NCI-H446 treated with DMSO at 0.1 percent for 48 hours (cell line): Measurements from ENCODE around the gene GM2A.
A peak's percentile ranks its signal among the peaks of the same experiment; 100 is the strongest.
"Not testable (repeated sequence)": the region's sequence is repeated elsewhere in the genome, so short reads cannot be mapped to it uniquely, and the experiment has no call there.

Experiments used
- DNase-seq: peaks from one replicate; lab custom pipeline; 2025; lab: John Stamatoyannopoulos, UW

The GM2A gene

DNA sequence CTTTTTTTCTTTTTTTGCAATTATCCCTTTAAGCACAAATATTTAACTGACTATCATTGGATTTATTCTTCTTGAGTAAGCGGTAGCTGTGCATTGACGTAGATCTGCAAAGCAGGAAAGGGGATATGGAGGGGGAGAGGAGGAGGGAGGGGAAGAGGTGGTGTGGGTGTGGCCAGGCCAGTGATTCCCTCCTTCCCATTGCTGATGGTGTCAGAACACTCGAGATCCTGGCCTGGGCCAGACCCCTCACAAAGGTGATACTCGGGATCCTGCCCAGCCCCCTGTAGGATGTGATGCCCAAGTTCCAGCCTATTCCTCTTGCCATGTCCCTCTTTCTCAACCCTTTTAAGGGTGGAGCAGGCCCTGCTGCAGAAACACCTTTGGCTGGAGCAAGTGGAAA, 40.6 kb downstream of the GM2A start:
- no peak for DNase-seq

GRCh38 chr5:151295138-151295537, 42.2 kb downstream of the GM2A start:
- DNase-seq, result no peak

DNA sequence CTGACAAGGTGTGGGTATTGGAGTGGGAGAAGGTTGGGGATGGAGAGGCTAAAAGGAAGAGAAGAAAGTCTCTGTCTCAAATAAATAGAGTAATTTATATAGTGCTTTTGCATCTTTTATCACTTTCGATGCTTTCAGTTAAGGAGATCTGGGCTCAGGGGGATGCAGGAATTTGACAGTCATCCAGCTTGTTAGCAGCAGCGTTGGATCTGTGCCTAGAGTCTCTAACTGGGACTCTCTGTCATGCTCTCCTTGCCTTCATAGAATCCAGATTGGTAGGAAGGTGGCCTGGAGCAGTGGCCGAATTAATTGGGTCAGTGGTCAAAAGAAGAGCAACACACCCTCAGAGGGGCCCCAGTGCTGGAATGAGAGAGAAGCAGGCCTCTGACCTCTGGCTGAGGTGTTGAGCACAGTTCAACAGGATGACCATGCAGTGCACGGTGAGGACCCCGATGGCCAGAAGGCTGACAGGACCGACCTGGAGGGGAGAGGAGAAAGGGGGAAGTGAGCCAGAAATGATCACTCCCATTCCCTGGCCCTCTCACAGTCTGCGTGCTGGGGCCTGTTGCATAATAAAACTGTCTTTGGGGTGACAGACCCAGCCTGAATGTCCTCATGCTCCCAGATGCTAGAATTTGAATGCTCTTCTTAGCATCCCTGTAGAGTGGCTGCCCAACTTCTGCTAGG, 42.9 kb downstream of the GM2A start:
- DNase-seq, result no peak

DNA sequence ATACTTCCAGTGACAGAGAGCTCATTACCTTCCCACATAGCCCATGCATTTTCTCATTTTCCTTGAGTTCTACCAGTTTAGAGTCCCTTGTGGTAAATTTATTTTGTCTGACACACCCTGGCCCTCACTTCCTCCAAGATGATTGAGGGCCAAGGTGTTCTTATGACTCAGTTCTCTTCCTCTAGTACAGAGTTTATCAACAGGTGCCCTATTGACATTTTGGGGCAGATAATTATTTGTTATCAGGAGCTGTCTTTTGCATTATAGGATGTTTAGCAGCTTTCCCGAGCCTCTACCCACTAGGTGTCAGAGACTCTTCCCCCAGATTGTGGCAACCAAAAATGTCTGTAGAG, 43.5 kb downstream of the GM2A start:
- no peak for DNase-seq

GRCh38 chr5:151296974-151297373, 44.0 kb downstream of the GM2A start:
- no peak for DNase-seq

DNA sequence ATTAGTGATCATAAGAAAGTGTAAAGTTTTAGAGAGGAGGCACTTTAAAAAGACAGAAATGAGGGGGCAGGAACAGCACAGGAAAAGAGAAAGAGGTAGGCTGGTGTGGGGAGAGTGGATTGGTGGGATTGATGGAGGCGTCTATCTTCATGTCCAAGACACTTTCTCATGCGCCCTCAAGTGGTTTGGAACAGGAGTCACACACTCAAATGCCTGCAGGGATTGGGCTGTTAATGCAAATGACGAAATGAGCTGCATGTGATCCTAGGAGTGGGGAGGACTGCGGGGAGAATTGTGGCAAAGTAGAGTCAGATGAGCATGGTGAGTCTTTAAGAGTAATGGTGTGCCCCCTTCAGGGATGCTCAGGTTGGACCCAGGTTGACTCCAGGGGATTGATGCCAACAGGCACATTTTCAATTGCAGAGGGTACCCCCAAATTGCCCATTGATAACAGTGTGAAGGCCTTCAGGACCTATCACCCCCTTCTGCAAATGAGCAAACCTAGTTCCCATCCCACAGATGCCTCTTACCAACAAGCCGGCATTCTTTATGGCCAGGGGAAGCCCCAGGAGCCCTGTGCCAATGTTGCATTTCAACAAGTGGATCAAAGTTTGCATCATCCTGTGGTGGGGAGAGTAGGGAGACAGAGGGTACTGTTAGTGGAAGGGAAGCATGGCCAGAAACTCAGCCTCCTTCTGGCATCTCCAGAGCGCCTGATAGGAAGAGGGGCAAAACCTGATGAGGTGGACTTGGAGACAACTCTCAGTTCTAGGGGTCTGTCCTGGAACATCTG, 45.3 kb downstream of the GM2A start:
- peak; percentile 3 for DNase-seq

DNA sequence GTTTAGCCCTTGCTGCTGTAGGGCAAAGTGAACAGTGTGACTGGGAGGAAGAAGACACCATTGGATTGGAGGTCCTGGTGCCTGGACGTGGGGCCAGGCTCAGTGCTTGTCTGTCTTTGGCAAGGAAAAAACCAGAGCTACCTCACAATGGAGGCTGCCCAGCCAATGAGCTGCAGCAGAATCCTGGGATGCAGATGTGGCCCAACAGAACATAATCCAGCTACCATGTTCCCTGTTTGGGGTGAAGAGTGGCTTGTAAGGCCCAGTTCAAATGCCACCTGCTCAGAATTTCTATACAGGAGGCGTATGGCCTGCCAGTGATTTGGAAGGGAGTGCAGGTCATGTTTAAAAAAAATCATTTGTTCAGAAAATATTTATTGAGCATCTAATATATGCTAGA, 50.7 kb downstream of the GM2A start, which contains the start of gene SLC36A3:
SLC36A3 (minus strand) TSS at position 101 of the 400 bp plus-strand sequence. CDS start 412 bp downstream, outside the sequence.
- DNase-seq, result no peak

- not testable (repeated sequence) for DNase-seq
Measured at GRCh38 chr5:151309266-151309665, 56.3 kb downstream of the GM2A start.

DNA sequence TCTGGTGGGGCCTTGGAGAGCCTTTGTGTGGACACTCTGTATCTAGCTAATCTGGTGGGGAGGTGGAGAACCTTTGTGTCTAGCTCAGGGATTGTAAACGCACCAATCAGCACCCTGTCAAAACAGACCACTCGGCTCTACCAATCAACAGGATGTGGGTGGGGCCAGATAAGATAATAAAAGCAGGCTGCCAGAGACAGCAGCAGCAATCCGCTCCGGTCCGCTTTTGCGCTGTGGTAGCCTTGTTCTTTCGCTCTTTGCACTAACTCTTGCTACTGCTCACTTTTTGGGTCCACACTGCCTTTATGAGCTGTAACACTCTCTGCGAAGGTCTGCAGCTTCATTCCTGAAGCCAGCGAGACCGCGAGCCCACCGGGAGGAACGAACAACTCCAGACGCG, 56.8 kb downstream of the GM2A start:
- not testable (repeated sequence) for DNase-seq

- no peak for DNase-seq
Measured at GRCh38 chr5:151310932-151311331, 57.9 kb downstream of the GM2A start.

DNA sequence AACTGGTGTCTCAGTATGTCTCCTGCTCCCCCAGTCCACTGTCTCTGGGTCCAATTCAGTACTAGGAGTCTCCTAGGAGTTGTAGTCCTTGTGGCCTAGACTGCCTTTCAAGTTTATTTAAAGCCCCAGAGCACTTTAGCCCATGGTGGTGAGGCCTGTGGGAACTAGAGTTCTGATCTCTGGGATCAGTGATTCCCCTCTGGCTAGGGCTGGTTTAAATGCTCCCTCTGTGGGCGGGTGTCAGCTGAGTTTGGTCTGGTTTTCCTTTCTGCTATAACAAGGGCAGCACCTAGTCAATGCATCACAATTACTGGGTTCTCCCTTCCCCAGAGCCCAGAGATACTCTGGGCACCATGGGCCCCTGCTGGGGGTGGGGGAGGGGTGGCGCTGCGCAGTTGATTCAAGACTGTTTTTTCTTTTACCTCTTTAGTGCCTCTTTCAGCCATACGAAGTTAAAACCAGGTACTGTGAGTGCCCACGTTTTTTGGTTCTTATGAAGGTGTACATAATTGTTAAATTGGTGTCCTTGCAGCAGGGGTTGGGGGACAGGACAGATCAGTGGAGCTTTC, 59.9 kb downstream of the GM2A start:
- DNase-seq, result no peak

DNA sequence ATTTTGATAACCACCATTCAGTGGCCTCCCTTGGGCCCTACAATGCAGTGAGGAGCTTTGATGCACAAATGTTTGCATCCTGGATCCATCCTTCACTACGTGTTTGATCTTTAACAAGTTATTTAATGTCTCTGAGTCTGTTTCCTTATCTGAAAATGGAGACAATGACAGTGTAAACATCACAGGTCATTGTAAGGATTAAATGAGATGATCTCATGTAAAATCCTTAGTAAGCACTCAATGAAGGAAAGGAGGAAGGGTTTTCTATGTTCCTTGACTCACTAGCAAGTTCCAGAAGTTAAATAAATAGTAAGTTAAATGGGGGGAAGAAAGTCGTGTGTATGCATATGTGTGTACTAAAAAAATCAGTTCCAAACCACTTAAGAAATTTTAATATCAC, 60.4 kb downstream of the GM2A start:
- DNase-seq, result no peak

- no peak for DNase-seq
Measured at GRCh38 chr5:151315998-151316597, 63.1 kb downstream of the GM2A start.

- DNase-seq, result no peak
Measured at GRCh38 chr5:151317871-151318270, 64.9 kb downstream of the GM2A start.

- no peak for DNase-seq
Measured at GRCh38 chr5:151318850-151319732, 66.1 kb downstream of the GM2A start.
